GM18508 (cell line): ENCODE data around the gene TMCC1.
"Not testable (repeated sequence)": the region's sequence is repeated elsewhere in the genome, so short reads cannot be mapped to it uniquely, and the experiment has no call there.

Experiments used
- ATAC-seq: cut with Tn5 transposase; IDR thresholded peaks from one replicate; pipeline ENCODE4 v1.9.1; 2021; ENCODE audit warnings: moderate number of reproducible peaks; ENCODE audit not compliant: insufficient read depth, unreplicated experiment

Gene TMCC1

GRCh38 chr3:129838086-129838485, 55.4 kb downstream of the TMCC1 start:
- ATAC-seq = no peak

DNA sequence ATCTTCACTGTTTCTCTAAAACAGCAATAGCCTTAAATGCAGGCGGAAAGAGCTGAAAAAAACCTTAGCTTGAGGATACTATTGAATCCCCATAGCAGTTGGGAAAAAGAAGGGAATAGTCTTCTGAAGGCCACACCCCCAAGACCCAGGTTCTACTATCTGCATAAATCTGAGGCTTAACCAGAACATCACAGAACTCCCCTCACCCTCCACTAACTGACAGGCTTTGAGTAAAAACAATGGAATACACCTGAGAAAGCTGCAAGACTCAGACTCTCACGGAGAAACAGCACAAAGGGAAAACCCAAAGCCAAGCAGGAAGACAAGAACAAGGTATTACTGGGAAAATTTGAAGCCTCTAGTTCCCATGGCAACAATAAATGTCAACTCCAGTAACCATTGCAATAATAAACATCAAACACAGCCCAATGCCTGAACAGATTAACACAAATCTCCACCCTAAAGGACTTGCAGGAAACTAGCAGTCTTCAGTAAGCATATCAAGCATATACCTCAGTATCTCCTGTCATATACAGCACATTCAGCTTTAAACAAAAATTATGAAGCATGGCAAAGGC, 56.4 kb downstream of the TMCC1 start:
- ATAC-seq = no peak

DNA sequence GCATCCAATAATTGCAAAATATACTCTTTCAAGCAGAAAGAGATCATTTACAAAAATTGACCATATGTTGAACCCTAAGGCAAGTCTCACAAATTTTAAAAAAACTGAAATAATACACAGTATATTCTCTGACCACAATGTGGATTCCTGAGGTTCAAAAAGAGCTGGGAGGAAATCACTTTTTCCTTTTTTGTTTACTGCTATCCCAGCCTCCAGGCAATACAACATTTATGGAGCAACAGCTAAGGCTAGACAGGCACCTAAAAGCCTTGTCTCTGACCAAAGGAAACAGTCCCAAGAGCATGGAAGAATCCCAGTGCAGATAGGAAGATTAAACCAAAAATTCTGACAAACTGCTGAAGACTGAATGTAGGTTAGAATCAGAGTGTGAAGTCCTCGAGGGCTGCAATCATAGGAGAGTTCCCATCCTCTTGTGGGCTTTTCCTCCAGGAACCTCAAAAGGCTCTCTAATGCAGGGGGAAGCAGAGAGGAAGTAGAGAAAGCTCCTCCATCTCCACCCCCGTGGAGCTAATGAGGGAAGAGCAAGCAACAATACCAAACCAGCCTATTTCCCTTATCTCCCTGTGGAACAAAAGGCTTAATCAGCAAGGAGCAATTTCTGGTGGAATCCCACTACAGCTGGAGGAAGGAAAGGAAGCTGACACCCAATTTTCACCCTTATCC, 57.0 kb downstream of the TMCC1 start:
- ATAC-seq = no peak

GRCh38 chr3:129835198-129835597, 58.3 kb downstream of the TMCC1 start:
- ATAC-seq = no peak

- ATAC-seq = no peak
These were observed 58.9 kb downstream of the TMCC1 start for GRCh38 chr3:129834580-129834979.

DNA sequence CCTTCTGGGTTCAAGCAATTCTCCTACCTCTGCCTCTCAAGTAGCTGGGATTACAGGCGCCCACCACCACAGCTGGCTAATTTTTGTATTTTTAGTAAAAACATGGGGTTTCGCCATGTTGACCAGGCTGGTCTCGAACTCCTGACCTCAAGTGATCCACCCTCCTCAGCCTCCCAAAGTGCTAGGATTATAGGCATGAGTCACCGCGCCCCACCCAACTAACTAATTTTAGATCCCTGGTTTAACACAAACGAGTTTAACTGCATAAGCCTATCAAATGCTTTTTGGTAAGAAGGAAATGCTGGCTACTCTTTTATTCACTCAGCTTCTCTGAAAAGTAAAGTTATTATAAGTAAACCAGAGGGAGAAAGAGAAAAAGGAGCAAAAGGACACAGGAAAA, 61.6 kb downstream of the TMCC1 start:
- not testable (repeated sequence) for ATAC-seq

GRCh38 chr3:129831503-129831902, 62.0 kb downstream of the TMCC1 start:
- no peak for ATAC-seq

GRCh38 chr3:129829640-129830039, 63.9 kb downstream of the TMCC1 start:
- no peak for ATAC-seq

DNA sequence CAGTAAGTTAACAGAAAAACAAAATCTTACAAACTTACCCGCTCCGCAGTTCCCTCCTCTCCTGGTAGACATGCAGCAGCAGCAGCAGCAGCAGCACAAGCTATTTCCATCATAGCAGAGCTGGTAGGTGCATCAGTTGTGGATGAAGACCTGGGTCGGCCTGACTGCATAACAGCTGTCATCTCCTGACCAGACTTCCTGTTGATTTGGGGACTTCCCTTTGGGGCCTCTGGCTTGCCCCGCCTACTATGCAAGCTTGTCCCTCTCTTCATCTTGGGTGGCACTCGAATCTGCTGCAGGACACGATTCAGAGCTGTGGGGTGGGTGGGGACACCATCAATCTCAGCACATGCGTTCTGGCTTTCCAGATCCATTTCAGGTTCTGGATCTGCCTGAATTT, 65.7 kb downstream of the TMCC1 start:
- ATAC-seq = peak; percentile 78

GRCh38 chr3:129824926-129825541, 68.5 kb downstream of the TMCC1 start:
- no peak for ATAC-seq

GRCh38 chr3:129822679-129823078, 70.8 kb downstream of the TMCC1 start:
- ATAC-seq = no peak

DNA sequence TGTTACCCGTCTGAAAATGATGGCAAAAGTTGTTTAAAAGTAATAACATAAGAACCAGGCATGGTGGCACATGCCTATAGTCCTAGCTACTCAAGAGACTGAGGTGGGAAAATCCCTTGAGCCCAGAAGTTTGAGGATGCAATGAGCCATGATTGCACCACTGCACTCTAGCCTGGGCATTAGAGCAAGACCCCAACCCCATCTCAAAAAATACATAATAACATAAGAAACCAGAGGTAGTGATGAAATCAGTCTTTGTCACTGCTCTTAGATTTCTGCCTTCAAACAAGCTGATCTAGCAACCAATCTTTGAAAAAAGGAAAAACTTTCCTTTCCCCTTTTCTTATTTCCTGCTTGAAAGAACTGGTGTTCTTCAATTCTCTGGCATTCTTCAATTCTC, 71.3 kb downstream of the TMCC1 start:
- ATAC-seq = no peak

DNA sequence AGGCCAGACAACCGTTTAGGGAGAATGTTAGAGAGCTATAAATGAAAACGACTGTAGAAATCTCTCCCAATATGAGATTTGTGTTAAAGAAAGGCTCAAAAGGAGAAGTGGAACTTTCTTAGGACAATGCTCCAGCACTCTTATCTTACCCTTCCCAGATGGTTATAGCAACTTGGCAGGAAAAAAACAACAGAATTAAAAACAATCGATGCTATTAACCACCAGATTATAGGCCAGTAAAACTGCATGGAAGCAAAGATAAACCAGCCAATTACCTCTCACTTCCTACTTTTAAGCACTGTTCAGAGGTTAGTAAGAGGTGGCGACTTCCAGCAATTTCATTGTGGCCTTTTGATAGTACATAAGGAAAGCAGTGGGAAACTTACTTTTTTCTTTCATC, 72.9 kb downstream of the TMCC1 start:
- ATAC-seq = no peak

GRCh38 chr3:129812589-129812988, 80.9 kb downstream of the TMCC1 start:
- ATAC-seq = no peak

DNA sequence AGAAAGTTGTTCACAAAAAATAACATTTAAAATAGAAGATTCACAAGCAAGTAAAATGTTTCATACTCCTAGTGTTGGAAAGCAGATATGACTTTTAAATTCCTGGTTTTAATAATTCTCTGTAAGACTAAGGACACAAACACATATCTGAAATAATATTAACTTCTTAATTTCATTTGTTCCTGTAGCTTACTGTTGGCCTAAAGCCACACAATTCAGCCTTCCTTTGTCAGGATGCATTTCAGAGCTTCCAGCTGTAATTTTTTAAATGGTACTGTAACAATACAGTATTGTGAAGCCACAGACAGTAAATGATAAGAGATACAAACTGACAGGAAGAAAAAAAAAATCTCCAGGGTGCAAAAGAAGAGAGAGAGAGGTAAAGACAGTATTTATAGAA, 84.2 kb downstream of the TMCC1 start:
- no peak for ATAC-seq

DNA sequence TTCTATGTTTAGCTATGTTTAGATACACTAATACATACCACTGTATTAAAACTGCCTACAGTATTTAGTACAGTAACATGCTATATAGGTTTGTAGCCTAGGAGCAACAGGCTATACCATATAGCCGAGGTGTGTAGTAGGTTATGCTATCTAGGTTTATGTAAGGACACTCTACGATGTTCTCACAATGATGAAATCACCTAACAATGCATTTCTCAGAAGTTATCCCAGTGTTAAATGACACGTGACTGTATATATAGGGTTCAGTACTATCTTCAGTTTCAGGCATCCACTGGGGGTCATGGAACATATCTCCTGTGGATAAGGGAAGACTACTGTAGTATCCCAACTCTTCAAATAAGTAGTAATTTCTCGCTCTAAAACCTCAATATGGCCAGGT, 97.4 kb downstream of the TMCC1 start:
- no peak for ATAC-seq

DNA sequence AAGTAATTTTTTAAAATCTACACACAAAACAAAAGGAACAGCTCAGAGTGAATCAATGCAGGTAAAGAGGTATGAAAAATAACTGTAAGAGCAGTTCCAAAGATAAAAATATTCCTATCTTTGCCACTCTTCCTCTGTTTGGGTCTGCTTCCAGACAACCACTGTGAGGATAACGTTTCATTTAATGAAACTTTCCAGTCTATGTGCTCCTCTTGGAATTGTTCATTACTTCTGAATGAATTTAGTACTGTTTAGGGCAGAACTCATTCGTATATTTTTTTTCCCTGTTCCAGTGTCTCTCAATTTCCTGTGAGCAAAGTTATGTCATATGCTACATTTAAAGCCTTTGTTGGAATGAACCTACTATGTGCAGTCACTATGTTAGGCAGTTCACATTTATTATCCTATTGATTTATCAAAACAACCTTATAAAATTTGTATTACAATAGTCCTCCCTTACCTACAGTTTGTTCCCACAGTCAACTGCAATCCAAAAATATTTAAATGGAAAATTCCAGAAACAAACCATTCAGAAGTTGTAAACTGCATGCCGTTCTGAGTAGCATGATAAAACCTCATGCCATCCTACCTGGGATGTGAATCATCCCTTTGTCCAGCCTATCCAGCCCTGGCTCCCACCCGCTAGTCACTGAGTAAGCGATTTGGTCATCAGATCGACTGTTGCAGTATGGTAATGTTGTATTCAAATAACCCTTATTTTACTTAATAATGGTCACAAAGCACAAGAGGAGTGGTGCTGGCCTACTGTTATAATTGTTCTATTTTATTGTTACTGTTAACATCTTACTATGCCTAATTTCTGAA, 98.1 kb downstream of the TMCC1 start:
- ATAC-seq = no peak

DNA sequence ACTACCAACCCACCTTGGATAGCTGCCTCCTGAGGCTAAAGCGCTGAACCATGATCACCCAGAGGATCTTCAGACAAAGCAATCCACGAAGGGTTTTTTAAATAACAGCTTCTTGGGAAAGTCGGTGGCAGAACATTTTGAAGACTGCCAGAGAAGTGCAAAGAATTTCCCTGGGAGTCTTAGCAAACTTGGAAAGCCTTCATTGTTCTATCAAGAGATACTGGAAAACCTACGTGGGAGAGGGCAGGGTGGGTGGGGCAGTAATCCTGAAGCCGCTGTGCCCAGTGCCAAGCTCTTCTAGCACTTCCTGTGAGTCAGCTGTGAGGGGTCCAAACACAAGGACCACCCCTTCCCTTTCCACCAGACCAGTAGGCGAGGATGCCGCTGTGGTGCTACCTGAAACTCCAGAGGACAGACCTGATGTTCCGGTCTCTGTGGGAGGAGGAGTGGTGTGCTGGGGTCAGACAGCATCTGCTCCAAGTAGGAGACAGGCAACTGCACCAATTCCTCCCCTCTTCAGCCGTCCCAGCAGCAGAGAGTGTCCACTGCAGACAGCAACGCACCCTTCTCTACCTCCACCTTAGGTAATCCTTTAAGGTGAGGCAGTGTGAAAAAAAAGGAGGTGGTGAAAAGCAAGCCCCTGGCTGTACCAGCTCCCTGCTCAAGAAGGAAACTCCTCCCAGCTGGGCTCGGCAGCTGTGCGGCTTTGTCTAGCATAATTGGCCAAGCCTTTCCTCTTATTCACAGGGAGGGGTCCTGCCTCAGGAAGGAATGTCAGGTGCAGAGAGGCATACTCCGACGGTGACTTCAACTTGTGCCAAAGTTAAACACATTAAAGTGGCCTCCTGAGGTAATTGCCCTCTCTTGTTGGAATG, 99.0 kb downstream of the TMCC1 start:
- ATAC-seq = no peak

- no peak for ATAC-seq
These were observed 99.6 kb downstream of the TMCC1 start for GRCh38 chr3:129793942-129794310.

DNA sequence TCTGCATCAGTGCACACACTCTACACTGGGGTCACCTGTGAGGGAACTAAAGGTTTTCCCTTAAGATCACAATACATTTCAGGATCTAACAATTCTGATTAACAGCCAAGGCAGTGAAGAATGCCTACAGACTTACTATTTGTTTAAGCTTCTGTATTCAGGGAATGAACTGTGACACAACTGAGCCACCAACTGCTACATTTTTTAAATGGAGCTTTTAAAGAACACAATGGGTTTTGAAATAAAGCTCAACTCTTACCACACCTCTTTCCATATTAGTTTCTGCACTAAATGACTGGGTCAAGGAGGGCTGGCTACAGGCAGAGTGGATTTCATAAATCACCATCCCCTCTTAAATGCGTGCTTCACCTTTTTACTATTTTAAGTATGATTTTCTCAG, 100.2 kb downstream of the TMCC1 start:
- ATAC-seq = no peak
